H1 (cell line): ENCODE measurements around the gene CDHR2. TPM values are rescaled to one million over a fixed set of nuclear protein-coding genes. Genes with fewer than 3 reads are reported as not detected.

Experiments
- BCL11A ChIP-seq, 2 experiments: IDR thresholded peaks; one replicate each; pipeline ENCODE4 v1.6.1; 2011; ENCODE audit warnings: low read depth in 2 of 2, low read length in 2 of 2, mild to moderate bottlenecking in 2 of 2
- SIRT6 ChIP-seq: IDR thresholded peaks from one replicate; pipeline ENCODE4 v1.7.1; 2012; ENCODE audit warnings: low read length, inconsistent platforms
- SP4 ChIP-seq: IDR thresholded peaks from 2 replicates; pipeline ENCODE4 v1.6.1; 2012; ENCODE audit warnings: low read length, inconsistent platforms
- TCF12 ChIP-seq: IDR thresholded peaks from 2 replicates; pipeline ENCODE4 v1.6.1; 2011; ENCODE audit warnings: low read depth, mild to moderate bottlenecking, low read length
- TEAD4 ChIP-seq: IDR thresholded peaks from 2 replicates; pipeline ENCODE4 v1.6.1; 2012; ENCODE audit warnings: low read depth, low read length, inconsistent platforms, mixed read lengths
- polyA plus RNA-seq, 7 experiments: library from polyadenylated mRNA; depleted of rRNA in 3 of 7; stranded (reverse) in 5 of 7; unstranded in 2 of 7; fragments of >200 nt in 5 of 7; fragments of 200-250 nt in 2 of 7; gene quantifications; 1 replicate in 5 of 7; 2 replicates in 1 of 7; 4 replicates in 1 of 7; pipeline versions ENCODE4 v1.2.1 to v1.2.3, GENCODE V29; 2011 to 2013; ENCODE audit warnings: missing spikeins in 2 of 7, mixed read lengths in 2 of 7
- total RNA-seq: library from RNA; stranded (reverse); fragmentation: NEBNext Ultra II Directional; extraction: Animal tissue kit (Norgen Biotek cat#: 25700); gene quantifications from 2 replicates; pipeline ENCODE4 v1.2.1, GENCODE V29; 2021
- TF ChIP-seq, protein P1 (sequence below): IDR thresholded peaks from 2 replicates; pipeline ENCODE4 v1.6.1; 2011; ENCODE audit warnings: low read depth, mild to moderate bottlenecking, low read length; ENCODE audit not compliant: insufficient read depth

The CDHR2 gene
- total and polyA plus RNA-seq, 2 of the 8 experiments (the other 6 are each of a cell fraction or from before 2014, with no cell fraction given): 0.02 to 0.43 TPM

DNA sequence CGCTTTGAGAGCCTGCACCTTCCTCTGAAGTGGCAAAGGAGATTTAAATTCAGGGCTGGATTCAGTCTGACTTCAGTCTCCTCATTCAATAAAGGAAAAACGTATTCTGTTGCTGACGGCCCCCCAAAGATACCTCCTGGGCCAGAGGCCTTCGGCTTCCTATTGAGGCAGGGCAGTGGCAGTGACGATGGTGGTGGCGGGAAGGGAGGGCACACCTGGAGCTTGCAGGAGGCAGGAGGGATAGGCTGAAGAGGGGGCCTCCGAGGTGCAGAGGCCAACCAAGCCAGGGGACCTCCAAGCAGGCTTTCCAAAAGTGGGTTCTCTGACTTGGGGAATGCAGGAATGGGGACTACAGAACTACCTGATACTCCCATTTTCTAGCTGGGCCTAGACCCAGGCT is 27.9 kb upstream of the CDHR2 start (continued):
- TF ChIP-seq TEAD4: no peak
- TF ChIP-seq SIRT6: no peak
- no peak for TF ChIP-seq BCL11A (IDR thresholded peaks at IDR 0.05; ENCODE audit: low read depth in 2 of 2, low read length in 2 of 2)
- no peak for TF ChIP-seq SP4
- no peak for TF ChIP-seq TCF12
- TF ChIP-seq, protein P1, sequence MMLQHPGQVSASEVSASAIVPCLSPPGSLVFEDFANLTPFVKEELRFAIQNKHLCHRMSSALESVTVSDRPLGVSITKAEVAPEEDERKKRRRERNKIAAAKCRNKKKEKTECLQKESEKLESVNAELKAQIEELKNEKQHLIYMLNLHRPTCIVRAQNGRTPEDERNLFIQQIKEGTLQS: no peak
